ENCODE measurements around the gene POC1A.

- TF ChIP-seq CTCF (IDR thresholded peaks at IDR 0.05) = no peak
- TF ChIP-seq POLR2A (IDR thresholded peaks at IDR 0.05) = no peak
- TF ChIP-seq POLR2AphosphoS5 (IDR thresholded peaks at IDR 0.05) = no peak
Observed at GRCh38 chr3:52185837-52186236, 31.6 kb upstream of the POC1A start.

Data from upper lobe of left lung (tissue), 4 donors.